Liver (tissue), 9 donors: ENCODE results near the gene S100A11. TPM values are rescaled to one million over a fixed set of nuclear protein-coding genes. Genes with fewer than 3 reads are reported as not detected.

Experiments used
- DNase-seq: peaks from one replicate; pipeline ENCODE4 v3.0.0-alpha.2; 2017; ENCODE audit warnings: low spot score
- H3K27ac ChIP-seq, 2 donors: one replicate each; pipeline ENCODE4 v1.7.0; 2013; ENCODE audit warnings: inconsistent platforms in 2 of 2, low read length in 2 of 2, control low read depth in 1 of 2, low read depth in 1 of 2, mild to moderate bottlenecking in 1 of 2
- H3K27me3 ChIP-seq, 4 donors: one replicate each; pipeline versions ENCODE4 v1.6.1 to v1.7.0; 2013; ENCODE audit warnings: low read length in 3 of 4, inconsistent platforms in 1 of 4, mild to moderate bottlenecking in 1 of 4, moderate library complexity in 1 of 4; ENCODE audit not compliant: control insufficient read depth in 4 of 4, insufficient read depth in 4 of 4
- H3K36me3 ChIP-seq, 4 donors: one replicate each; pipeline versions ENCODE4 v1.6.1 to v1.7.0; 2013; ENCODE audit warnings: low read length in 3 of 4, mild to moderate bottlenecking in 3 of 4, low read depth in 1 of 4, moderate library complexity in 1 of 4; ENCODE audit not compliant: control insufficient read depth in 4 of 4, insufficient read depth in 3 of 4
- H3K4me1 ChIP-seq, 4 donors: one replicate each; pipeline versions ENCODE4 v1.6.1 to v1.7.0; 2013; ENCODE audit warnings: low read length in 3 of 4, mild to moderate bottlenecking in 3 of 4, moderate library complexity in 1 of 4; ENCODE audit not compliant: control insufficient read depth in 4 of 4, insufficient read depth in 4 of 4
- H3K4me3 ChIP-seq, 3 donors: one replicate each; pipeline versions ENCODE4 v1.6.1 to v1.7.0; 2013; ENCODE audit warnings: low read length in 3 of 3, control low read depth in 1 of 3, low read depth in 1 of 3, mild to moderate bottlenecking in 1 of 3
- H3K9ac ChIP-seq, 2 donors: one replicate each; pipeline ENCODE4 v1.7.0; 2013; ENCODE audit warnings: low read length in 2 of 2, mild to moderate bottlenecking in 2 of 2, moderate library complexity in 2 of 2, control low read depth in 1 of 2, low read depth in 1 of 2
- H3K9me3 ChIP-seq, 4 donors: one replicate each; pipeline versions ENCODE4 v1.6.1 to v1.7.0; 2013; ENCODE audit warnings: low read length in 3 of 4; ENCODE audit not compliant: control insufficient read depth in 4 of 4
- CTCF ChIP-seq: fragments of 150-350 bp; IDR thresholded peaks from 2 replicates; pipeline ENCODE4 v1.5.1; 2017; ENCODE audit warnings: improper control_type of control experiment, low read depth, low read length; ENCODE audit not compliant: missing input control
- EGR1 ChIP-seq, 2 donors: IDR thresholded peaks; 2 replicates each; pipeline ENCODE4 v1.6.1; 2016 to 2018; ENCODE audit warnings: antibody characterized with exemption in 2 of 2, low read depth in 2 of 2
- FOXA1 ChIP-seq: IDR thresholded peaks from 2 replicates; pipeline ENCODE4 v1.6.1; 2016; ENCODE audit warnings: antibody characterized with exemption
- FOXA2 ChIP-seq: IDR thresholded peaks from 2 replicates; pipeline ENCODE4 v1.6.1; 2016; ENCODE audit warnings: antibody characterized with exemption
- GABPA ChIP-seq, 2 donors: IDR thresholded peaks in 1 of 2; conservative IDR thresholded peaks in 1 of 2; 2 replicates each; pipeline ENCODE4 v1.6.1; 2016; ENCODE audit warnings: antibody characterized with exemption in 2 of 2, mild to moderate bottlenecking in 1 of 2, moderate library complexity in 1 of 2
- HNF4A ChIP-seq, 2 donors: conservative IDR thresholded peaks; 2 replicates each; pipeline ENCODE4 v1.6.1; 2016; ENCODE audit warnings: antibody characterized with exemption in 2 of 2, mild to moderate bottlenecking in 2 of 2
- NR2F2 ChIP-seq: IDR thresholded peaks from 2 replicates; pipeline ENCODE4 v1.6.1; 2016; ENCODE audit warnings: antibody characterized with exemption
- RAD21 ChIP-seq, 2 donors: IDR thresholded peaks; 2 replicates each; pipeline ENCODE4 v1.6.1; 2016; ENCODE audit warnings: antibody characterized with exemption in 2 of 2, mild to moderate bottlenecking in 2 of 2
- SP1 ChIP-seq: IDR thresholded peaks from 2 replicates; pipeline ENCODE4 v1.6.1; 2018; ENCODE audit warnings: antibody characterized with exemption, mild to moderate bottlenecking
- YY1 ChIP-seq: IDR thresholded peaks from 2 replicates; pipeline ENCODE4 v1.6.1; 2016; ENCODE audit warnings: antibody characterized with exemption, mild to moderate bottlenecking
- WGBS: extraction: QIAGEN DNeasy Blood & Tissue Kit; methylation state at CpG from one replicate; pipeline ENCODE4 v1.1.7; 2013; 5-methylcytosine and 5-hydroxymethylcytosine counted together
- polyA plus RNA-seq, 2 donors: library from polyadenylated mRNA; stranded (reverse) in 1 of 2; unstranded in 1 of 2; fragments of 200-250 nt in 1 of 2; fragments of >200 nt in 1 of 2; fragmentation: Nextera tagmentation in 1 of 2; extraction: Ambion mirVana in 1 of 2; gene quantifications; one replicate each; pipeline versions ENCODE4 v1.2.1 to v1.2.3, GENCODE V29; 2013 to 2015
- total RNA-seq, 2 donors: library from RNA; depleted of rRNA; stranded (reverse); fragments of >200 nt; gene quantifications; one replicate each; pipeline ENCODE4 v1.2.3, GENCODE V29; 2014
- TF ChIP-seq, protein P1 (sequence below): IDR thresholded peaks from 2 replicates; pipeline ENCODE4 v1.6.1; 2016; ENCODE audit warnings: antibody characterized with exemption
- donor health status: healthy.
- donor health status: healthy.
- donor health status: healthy.
- donor health status: healthy.
- donor health status: healthy.

Gene S100A11
- total and polyA plus RNA-seq, 4 donors: 9.9 to 76.1 (median 31.0) TPM

GRCh38 chr1:152001631-152002584, 34.9 kb downstream of the S100A11 start:
- no peaks in the 10 kb centered on the region for H3K9me3 ChIP-seq

DNA sequence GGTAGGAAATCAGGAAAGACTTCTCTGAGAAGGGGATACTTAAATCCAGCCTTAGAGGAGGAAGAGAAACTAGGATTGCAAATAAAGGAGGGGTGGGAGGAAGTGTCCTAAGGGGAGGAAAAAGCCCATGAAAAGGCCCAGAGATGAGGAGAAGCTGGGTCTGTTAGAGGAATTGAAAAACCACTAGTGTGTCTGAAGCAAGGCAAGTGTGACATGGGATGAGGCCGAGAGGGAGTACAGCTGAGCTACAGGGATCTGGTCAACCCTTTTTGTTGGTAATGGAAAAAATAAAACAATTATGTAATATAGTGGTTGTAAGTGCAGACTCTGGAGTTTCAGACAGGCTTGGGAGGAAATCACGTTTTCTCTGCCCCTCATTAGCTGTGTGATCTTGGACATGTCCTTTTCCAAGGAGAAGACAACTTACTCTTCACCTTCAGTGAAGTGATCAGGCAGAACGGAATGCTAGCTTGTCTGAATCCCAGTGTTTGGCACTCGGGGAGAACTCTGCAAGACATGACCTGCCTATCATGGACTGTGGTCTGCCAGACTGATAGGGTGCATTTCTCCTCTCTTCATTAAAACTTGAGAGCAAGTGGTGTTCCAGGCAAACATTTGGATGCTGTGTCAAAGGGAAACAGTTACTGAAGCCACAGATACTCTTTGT, 35.7 kb downstream of the S100A11 start:
- no peak for DNase-seq
- H3K36me3 ChIP-seq: no peaks in the 10 kb centered on the region
- no peaks in the 10 kb centered on the region for H3K4me1 ChIP-seq
- no peaks in the 10 kb centered on the region for H3K9me3 ChIP-seq
- H3K9ac ChIP-seq: no peak overlapping the region
- 73% methylated on average over 4 of the region's 4 CpGs for WGBS
- TF ChIP-seq, protein P1, sequence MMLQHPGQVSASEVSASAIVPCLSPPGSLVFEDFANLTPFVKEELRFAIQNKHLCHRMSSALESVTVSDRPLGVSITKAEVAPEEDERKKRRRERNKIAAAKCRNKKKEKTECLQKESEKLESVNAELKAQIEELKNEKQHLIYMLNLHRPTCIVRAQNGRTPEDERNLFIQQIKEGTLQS: no peak
- TF ChIP-seq HNF4A (conservative IDR thresholded peaks at IDR 0.05) (no peak), NR2F2 (no peak), SP1 (no peak), EGR1 (IDR thresholded peaks at IDR 0.05; ENCODE audit: low read depth in 2 of 2) (no peak), RAD21 (IDR thresholded peaks at IDR 0.05) (no peak), CTCF (no peak), GABPA (IDR thresholded peaks at IDR 0.05 in 1 of 2, conservative IDR thresholded peaks at IDR 0.05 in 1 of 2) (no peak), FOXA2 (no peak), YY1 (no peak)
- no peak overlapping the region for H3K27ac ChIP-seq
- no peaks in the 10 kb centered on the region for H3K27me3 ChIP-seq
- no peak overlapping the region for H3K4me3 ChIP-seq

More at GRCh38 chr1:152001631-152002584, 34.9 kb downstream of the S100A11 start:
- no peaks in the 10 kb centered on the region for H3K36me3 ChIP-seq
- DNase-seq: peak; percentile 81
- WGBS: 71% methylated on average over 4 of the region's 4 CpGs
- H3K4me1 ChIP-seq: no peaks in the 10 kb centered on the region
- H3K27me3 ChIP-seq: no peaks in the 10 kb centered on the region
- H3K27ac ChIP-seq: no peak overlapping the region
- peak; percentile 98 for TF ChIP-seq CTCF
- TF ChIP-seq RAD21 (IDR thresholded peaks at IDR 0.05): peak; percentile 96 to 97
- no peak for TF ChIP-seq FOXA1
- H3K4me3 ChIP-seq: no peak overlapping the region
- H3K9ac ChIP-seq: no peak overlapping the region
